ENCODE results near the gene THUMPD3.

- TF ChIP-seq ZNF605 (CRISPR knock-in tag; IDR thresholded peaks at IDR 0.05): no peak
- no peak for TF ChIP-seq KDM1A (CRISPR knock-in tag; IDR thresholded peaks at IDR 0.05)
- peak; percentile 35; the same call in 1 of the 2 replicates for TF ChIP-seq MAX (IDR thresholded peaks at IDR 0.05)
Measured at GRCh38 chr3:9402410-9403228, 39.8 kb downstream of the THUMPD3 start.

All from HepG2 (cell line).